A549 (cell line): ENCODE data around the gene AAR2.

Experiments used
- BCL3 ChIP-seq: fragments of >200 bp; sonication (Bioruptor Twin); formaldehyde crosslinking; IDR thresholded peaks from 3 replicates; pipeline ENCODE4 v1.6.1; 2016
- CBX8 ChIP-seq: fragments of 200-600 bp; sonication (generic); IDR thresholded peaks from 2 replicates; pipeline ENCODE4 v1.6.1; 2016
- CTCF ChIP-seq: fragments of >200 bp; sonication (Bioruptor Twin); formaldehyde crosslinking; IDR thresholded peaks from 3 replicates; pipeline ENCODE4 v1.5.1; 2016
- HMGXB4 ChIP-seq: fragments of 250-450 bp; sonication (Bioruptor Pico); IDR thresholded peaks from 2 replicates; pipeline ENCODE4 v1.5.0; 2021; ENCODE audit warnings: mild to moderate bottlenecking, moderate library complexity, borderline replicate concordance
- JUNB ChIP-seq: fragments of >200 bp; sonication (Bioruptor Twin); formaldehyde crosslinking; IDR thresholded peaks from 2 replicates; pipeline ENCODE4 v1.6.1; 2016
- NPAS2 ChIP-seq: fragments of 250-450 bp; sonication (Bioruptor Pico); IDR thresholded peaks from 2 replicates; pipeline ENCODE4 v1.8.0; 2022; ENCODE audit warnings: mild to moderate bottlenecking, moderate library complexity, borderline replicate concordance
- POLR2A ChIP-seq: IDR thresholded peaks from 2 replicates; pipeline ENCODE4 v1.6.1; 2012; ENCODE audit warnings: mild to moderate bottlenecking, low read length

- TF ChIP-seq CTCF (no peak), JUNB (no peak), POLR2A (no peak), BCL3 (no peak), CBX8 (no peak), HMGXB4 (no peak), NPAS2 (CRISPR knock-in tag) (no peak)
Observed at GRCh38 chr20:36219671-36220220, 16.5 kb upstream of the AAR2 start.
